Panc1 (cell line): Measurements from ENCODE around the gene FBXO30.

Source experiments
- POLR2AphosphoS5 ChIP-seq: IDR thresholded peaks from 2 replicates; pipeline ENCODE4 v1.6.1; 2012; ENCODE audit warnings: mild to moderate bottlenecking, low read depth, low read length, moderate library complexity
- REST ChIP-seq, 2 experiments: IDR thresholded peaks; 2 replicates each; pipeline ENCODE4 v1.6.1; 2011 to 2012; ENCODE audit warnings: low read depth in 2 of 2, control low read depth in 1 of 2, low read length in 1 of 2, mild to moderate bottlenecking in 1 of 2, moderate library complexity in 1 of 2; ENCODE audit not compliant: insufficient read depth in 1 of 2
- TCF7L2 ChIP-seq: IDR thresholded peaks from 2 replicates; pipeline ENCODE4 v1.6.1; 2011; ENCODE audit warnings: mild to moderate bottlenecking, low read depth, low read length, inconsistent platforms
- TF ChIP-seq, protein P1 (sequence below): fragments of 450-650 bp; IDR thresholded peaks from 2 replicates; pipeline ENCODE4 v1.5.1; 2017; ENCODE audit warnings: mild to moderate bottlenecking

DNA sequence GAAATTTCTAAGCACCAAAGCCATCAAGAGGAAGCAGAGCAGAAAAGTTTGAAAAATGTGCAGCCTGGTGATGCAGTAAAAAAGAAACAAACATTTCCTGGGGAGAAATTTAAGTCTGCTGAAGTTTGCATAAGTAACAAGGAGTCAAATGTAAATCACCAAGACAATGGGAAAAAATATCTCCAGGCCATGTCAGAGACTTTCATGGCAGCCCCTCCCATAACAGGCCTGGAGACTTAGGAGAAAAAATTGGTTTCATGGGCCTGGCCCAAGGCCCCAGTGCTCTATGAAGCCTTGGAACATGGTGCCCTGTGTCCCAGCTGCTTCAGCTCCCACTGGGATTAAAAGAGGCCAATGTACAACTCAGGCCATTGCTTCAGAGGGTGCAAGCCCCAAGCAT, 49.1 kb downstream of the FBXO30 start:
- TF ChIP-seq, protein P1, sequence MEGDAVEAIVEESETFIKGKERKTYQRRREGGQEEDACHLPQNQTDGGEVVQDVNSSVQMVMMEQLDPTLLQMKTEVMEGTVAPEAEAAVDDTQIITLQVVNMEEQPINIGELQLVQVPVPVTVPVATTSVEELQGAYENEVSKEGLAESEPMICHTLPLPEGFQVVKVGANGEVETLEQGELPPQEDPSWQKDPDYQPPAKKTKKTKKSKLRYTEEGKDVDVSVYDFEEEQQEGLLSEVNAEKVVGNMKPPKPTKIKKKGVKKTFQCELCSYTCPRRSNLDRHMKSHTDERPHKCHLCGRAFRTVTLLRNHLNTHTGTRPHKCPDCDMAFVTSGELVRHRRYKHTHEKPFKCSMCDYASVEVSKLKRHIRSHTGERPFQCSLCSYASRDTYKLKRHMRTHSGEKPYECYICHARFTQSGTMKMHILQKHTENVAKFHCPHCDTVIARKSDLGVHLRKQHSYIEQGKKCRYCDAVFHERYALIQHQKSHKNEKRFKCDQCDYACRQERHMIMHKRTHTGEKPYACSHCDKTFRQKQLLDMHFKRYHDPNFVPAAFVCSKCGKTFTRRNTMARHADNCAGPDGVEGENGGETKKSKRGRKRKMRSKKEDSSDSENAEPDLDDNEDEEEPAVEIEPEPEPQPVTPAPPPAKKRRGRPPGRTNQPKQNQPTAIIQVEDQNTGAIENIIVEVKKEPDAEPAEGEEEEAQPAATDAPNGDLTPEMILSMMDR, result no peak
- TF ChIP-seq TCF7L2, result no peak
- TF ChIP-seq REST (IDR thresholded peaks at IDR 0.05; ENCODE audit: insufficient read depth in 1 of 2, low read depth in 2 of 2, low read length in 1 of 2), result no peak
- no peak for TF ChIP-seq POLR2AphosphoS5
